Activated naive CD8-positive, alpha-beta T cell treated with anti-CD3 and anti-CD28 coated beads, Interleukin-2, amount 10 ng/mL, durations not matched to agents 7 days and 5 days (primary cell): ENCODE measurements around the gene TOP3B. TPM values are rescaled to one million over a fixed set of nuclear protein-coding genes. Genes with fewer than 3 reads are reported as not detected.
"Not testable (repeated sequence)": the region's sequence is repeated elsewhere in the genome, so short reads cannot be mapped to it uniquely, and the experiment has no call there.

ENCODE experiments used
- ATAC-seq: fragments of 150-1000 bp; cut with Tn5 transposase; one replicate; pipeline ENCODE4 v1.10.0; 2021; ENCODE audit warnings: low read depth, moderate library complexity
- POLR2A ChIA-PET: fragments of 350-600 bp; sonication (Branson Sonifier 250); formaldehyde crosslinking; loops from one replicate; lab custom pipeline; 2021; ENCODE audit warnings: antibody characterized with exemption; lab: Charles Lee
- DNase-seq: peaks from one replicate; pipeline ENCODE4 v3.0.0; 2021
- H3K27ac Mint-ChIP-seq: one replicate; pipeline ENCODE4 v1.8.0; 2022; ENCODE audit warnings: mild to moderate bottlenecking, mixed read lengths
- H3K27me3 Mint-ChIP-seq: one replicate; pipeline ENCODE4 v1.8.0; 2022; ENCODE audit warnings: mild to moderate bottlenecking, moderate library complexity, mixed read lengths
- H3K36me3 Mint-ChIP-seq: one replicate; pipeline ENCODE4 v1.8.0; 2021; ENCODE audit warnings: mild to moderate bottlenecking, mixed read lengths
- H3K4me1 Mint-ChIP-seq: one replicate; pipeline ENCODE4 v1.8.0; 2021; ENCODE audit warnings: mixed read lengths
- H3K4me3 Mint-ChIP-seq: one replicate; pipeline ENCODE4 v1.8.0; 2022; ENCODE audit warnings: mild to moderate bottlenecking, moderate library complexity, mixed read lengths
- H3K9me3 Mint-ChIP-seq: one replicate; pipeline ENCODE4 v1.8.0; 2021; ENCODE audit warnings: mixed read lengths
- total RNA-seq, 2 experiments: library from RNA; stranded (reverse); gene quantifications; one replicate each; pipeline ENCODE4 v1.2.3, GENCODE V29; 2021

The TOP3B gene
- total RNA-seq, 2 experiments from 2014 or later = 45.6 to 56.6 TPM

- H3K27ac Mint-ChIP-seq = no peak overlapping the region
- no peak for ATAC-seq
- no peaks in the 10 kb centered on the region for H3K27me3 Mint-ChIP-seq
- POLR2A ChIA-PET = no interaction called here
- no peak overlapping the region for H3K4me3 Mint-ChIP-seq
- H3K9me3 Mint-ChIP-seq = no peaks in the 10 kb centered on the region
- no peaks in the 10 kb centered on the region for H3K4me1 Mint-ChIP-seq
- DNase-seq = no peak
- H3K36me3 Mint-ChIP-seq = no peaks in the 10 kb centered on the region
These were observed 60.0 kb downstream of the TOP3B start for GRCh38 chr22:21922370-21923162.

GRCh38 chr22:21921729-21922128 lies 60.9 kb downstream of the TOP3B start:
- H3K36me3 Mint-ChIP-seq = no peaks in the 10 kb centered on the region
- no peaks in the 10 kb centered on the region for H3K27me3 Mint-ChIP-seq
- no peak overlapping the region for H3K4me3 Mint-ChIP-seq
- no peak overlapping the region for H3K27ac Mint-ChIP-seq
- POLR2A ChIA-PET = no interaction called here
- H3K9me3 Mint-ChIP-seq = no peaks in the 10 kb centered on the region
- DNase-seq = no peak
- no peak for ATAC-seq
- no peaks in the 10 kb centered on the region for H3K4me1 Mint-ChIP-seq

GRCh38 chr22:21921184-21921721 lies 61.3 kb downstream of the TOP3B start:
- Mint-ChIP-seq H3K27me3 (no peaks in the 10 kb centered on the region), H3K4me3 (no peak overlapping the region), H3K27ac (no peak overlapping the region), H3K4me1 (no peaks in the 10 kb centered on the region), H3K36me3 (no peaks in the 10 kb centered on the region), H3K9me3 (no peaks in the 10 kb centered on the region)
- POLR2A ChIA-PET = no interaction called here
- ATAC-seq (no peak), DNase-seq (no peak)

- POLR2A ChIA-PET = no interaction called here
- no peak for DNase-seq
- no peak overlapping the region for H3K27ac Mint-ChIP-seq
- no peaks in the 10 kb centered on the region for H3K36me3 Mint-ChIP-seq
- no peaks in the 10 kb centered on the region for H3K9me3 Mint-ChIP-seq
- ATAC-seq = no peak
- H3K27me3 Mint-ChIP-seq = no peaks in the 10 kb centered on the region
- H3K4me1 Mint-ChIP-seq = no peaks in the 10 kb centered on the region
- no peak overlapping the region for H3K4me3 Mint-ChIP-seq
These were observed 62.0 kb downstream of the TOP3B start for GRCh38 chr22:21920341-21921183.

- Mint-ChIP-seq H3K36me3 (no peaks in the 10 kb centered on the region), H3K27ac (no peak overlapping the region), H3K27me3 (no peaks in the 10 kb centered on the region), H3K9me3 (no peaks in the 10 kb centered on the region), H3K4me3 (no peak overlapping the region), H3K4me1 (no peaks in the 10 kb centered on the region)
- POLR2A ChIA-PET = no interaction called here
- DNase-seq (no peak), ATAC-seq (no peak)
These were observed 62.9 kb downstream of the TOP3B start for GRCh38 chr22:21919526-21920307.

- DNase-seq (no peak), ATAC-seq (no peak)
- POLR2A ChIA-PET = interaction anchor here (0.6 kb wide), 1 partner anchor 40 kb away, joined by 3 read pairs; no protein-coding TSS in a partner anchor
- no peak overlapping the region for H3K4me3 Mint-ChIP-seq
- H3K4me1 Mint-ChIP-seq = no peaks in the 10 kb centered on the region
- no peaks in the 10 kb centered on the region for H3K27me3 Mint-ChIP-seq
- H3K27ac Mint-ChIP-seq = no peak overlapping the region
- H3K9me3 Mint-ChIP-seq = no peaks in the 10 kb centered on the region
- H3K36me3 Mint-ChIP-seq = no peaks in the 10 kb centered on the region
These were observed 64.0 kb downstream of the TOP3B start for GRCh38 chr22:21918466-21919185.

- POLR2A ChIA-PET = no interaction called here
- Mint-ChIP-seq H3K36me3 (no peaks in the 10 kb centered on the region), H3K27me3 (no peaks in the 10 kb centered on the region), H3K4me3 (no peak overlapping the region), H3K4me1 (no peaks in the 10 kb centered on the region), H3K9me3 (no peaks in the 10 kb centered on the region), H3K27ac (no peak overlapping the region)
- ATAC-seq = no peak
- DNase-seq = no peak
These were observed 64.7 kb downstream of the TOP3B start for GRCh38 chr22:21917959-21918261.

GRCh38 chr22:21917181-21917958 lies 65.2 kb downstream of the TOP3B start:
- Mint-ChIP-seq H3K36me3 (no peaks in the 10 kb centered on the region), H3K4me3 (no peak overlapping the region), H3K27me3 (no peaks in the 10 kb centered on the region), H3K4me1 (no peaks in the 10 kb centered on the region), H3K9me3 (no peaks in the 10 kb centered on the region), H3K27ac (no peak overlapping the region)
- DNase-seq (no peak), ATAC-seq (no peak)
- POLR2A ChIA-PET = no interaction called here

- H3K4me3 Mint-ChIP-seq = no peak overlapping the region
- no peaks in the 10 kb centered on the region for H3K36me3 Mint-ChIP-seq
- no peak for ATAC-seq
- no peaks in the 10 kb centered on the region for H3K4me1 Mint-ChIP-seq
- H3K9me3 Mint-ChIP-seq = no peaks in the 10 kb centered on the region
- H3K27ac Mint-ChIP-seq = no peak overlapping the region
- H3K27me3 Mint-ChIP-seq = no peaks in the 10 kb centered on the region
- POLR2A ChIA-PET = no interaction called here
- DNase-seq = no peak
These were observed 66.2 kb downstream of the TOP3B start for GRCh38 chr22:21916309-21916918.

GRCh38 chr22:21915624-21916308 lies 66.8 kb downstream of the TOP3B start:
- H3K27ac Mint-ChIP-seq = no peak overlapping the region
- no peak for ATAC-seq
- H3K4me1 Mint-ChIP-seq = no peaks in the 10 kb centered on the region
- H3K27me3 Mint-ChIP-seq = peaks cover 4% of the 10 kb centered on the region
- no peak overlapping the region for H3K4me3 Mint-ChIP-seq
- POLR2A ChIA-PET = no interaction called here
- no peaks in the 10 kb centered on the region for H3K9me3 Mint-ChIP-seq
- DNase-seq = no peak
- no peaks in the 10 kb centered on the region for H3K36me3 Mint-ChIP-seq

GRCh38 chr22:21914033-21914642 lies 68.4 kb downstream of the TOP3B start:
- not testable (repeated sequence) for DNase-seq, H3K27ac Mint-ChIP-seq, ATAC-seq, H3K4me3 Mint-ChIP-seq, H3K4me1 Mint-ChIP-seq, H3K9me3 Mint-ChIP-seq, H3K27me3 Mint-ChIP-seq, H3K36me3 Mint-ChIP-seq
- POLR2A ChIA-PET = interaction anchor here (0.6 kb wide), 1 partner anchor 48 kb away, joined by 3 read pairs; no protein-coding TSS in a partner anchor
